Measurements from ENCODE around the gene PARD3.

- TF ChIP-seq CTCF (IDR thresholded peaks at IDR 0.05) (no peak), POLR2A (IDR thresholded peaks at IDR 0.05) (no peak)
These were observed 340.4 kb downstream of the PARD3 start for GRCh38 chr10:34474555-34475273.
